DMS 273 (cell line): ENCODE measurements around the gene SRM.
"Not testable (repeated sequence)": the region's sequence is repeated elsewhere in the genome, so short reads cannot be mapped to it uniquely, and the experiment has no call there.

Experiments used
- DNase-seq: peaks from one replicate; lab custom pipeline; 2025; ENCODE audit not compliant: unreplicated experiment; lab: John Stamatoyannopoulos, UW

Gene SRM

DNA sequence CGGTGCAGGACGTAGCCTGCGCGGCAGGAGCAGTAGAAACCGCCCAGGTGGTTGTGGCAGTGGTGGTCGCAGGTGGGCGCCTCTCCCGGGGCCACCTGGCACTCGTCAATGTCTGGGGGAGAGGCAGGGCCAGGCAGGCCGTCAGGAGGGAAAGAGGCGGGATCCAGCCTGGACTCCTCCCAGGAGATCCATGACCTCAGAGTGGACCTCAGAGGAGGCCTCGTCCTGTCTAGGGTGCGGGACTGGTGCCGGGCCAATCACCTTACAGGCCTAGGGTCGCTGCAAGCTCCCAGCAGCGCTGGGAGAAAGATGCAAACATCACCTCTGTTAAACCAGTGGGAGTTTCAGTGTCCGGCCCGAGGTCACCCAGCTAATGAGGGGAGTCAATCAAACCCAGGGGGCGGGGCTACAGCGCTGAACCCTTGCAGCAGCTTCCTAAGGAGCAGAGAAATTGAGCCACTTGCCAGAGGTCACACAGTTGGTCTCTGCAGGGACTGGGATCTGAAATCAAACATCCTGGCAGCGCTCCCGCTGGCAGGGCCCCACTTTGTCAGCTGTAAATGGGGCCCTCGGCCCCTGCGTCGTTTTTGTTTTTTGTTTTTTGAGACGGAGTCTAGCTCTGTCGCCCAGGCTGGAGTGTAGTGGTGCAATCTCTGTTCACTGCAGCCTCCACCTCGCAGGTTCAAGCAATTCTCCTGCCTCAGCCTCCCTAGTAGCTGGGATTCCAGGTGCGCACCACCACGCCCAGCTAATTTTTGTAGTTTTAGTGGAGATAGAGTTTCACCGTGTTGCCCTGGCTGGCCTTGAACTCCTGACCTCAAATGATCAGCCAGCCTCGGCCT is 14.2 kb downstream of the SRM start:
- DNase-seq = no peak

DNA sequence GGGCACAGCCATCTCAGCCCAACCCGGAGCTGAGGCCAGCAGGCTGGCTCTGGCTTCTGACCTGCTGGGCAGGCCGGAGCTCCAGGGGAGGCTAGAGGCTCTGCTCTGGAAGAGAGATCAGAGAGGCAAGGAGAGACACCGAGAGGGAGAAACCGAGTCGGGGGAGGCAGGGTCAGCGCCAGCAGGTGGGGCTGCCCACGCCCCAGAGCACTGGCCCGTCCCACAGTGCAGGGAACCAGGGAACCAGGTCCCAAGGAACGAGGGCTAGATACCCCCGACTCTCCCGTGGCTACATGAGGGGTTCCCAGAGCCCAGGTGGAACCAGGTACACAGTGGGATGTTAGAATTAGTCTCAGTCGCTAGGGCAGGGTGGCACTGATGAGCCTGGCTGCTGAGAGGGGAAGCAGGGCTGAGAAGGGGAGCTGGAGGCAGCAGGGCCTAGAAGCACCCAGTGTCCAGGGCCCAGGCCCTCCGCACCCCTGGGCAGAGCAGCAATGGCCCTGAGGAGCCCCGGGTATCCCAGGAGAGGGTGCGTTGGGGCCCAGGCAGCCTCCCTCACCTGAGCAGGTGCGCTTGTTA is 14.9 kb downstream of the SRM start:
- DNase-seq = no peak

DNA sequence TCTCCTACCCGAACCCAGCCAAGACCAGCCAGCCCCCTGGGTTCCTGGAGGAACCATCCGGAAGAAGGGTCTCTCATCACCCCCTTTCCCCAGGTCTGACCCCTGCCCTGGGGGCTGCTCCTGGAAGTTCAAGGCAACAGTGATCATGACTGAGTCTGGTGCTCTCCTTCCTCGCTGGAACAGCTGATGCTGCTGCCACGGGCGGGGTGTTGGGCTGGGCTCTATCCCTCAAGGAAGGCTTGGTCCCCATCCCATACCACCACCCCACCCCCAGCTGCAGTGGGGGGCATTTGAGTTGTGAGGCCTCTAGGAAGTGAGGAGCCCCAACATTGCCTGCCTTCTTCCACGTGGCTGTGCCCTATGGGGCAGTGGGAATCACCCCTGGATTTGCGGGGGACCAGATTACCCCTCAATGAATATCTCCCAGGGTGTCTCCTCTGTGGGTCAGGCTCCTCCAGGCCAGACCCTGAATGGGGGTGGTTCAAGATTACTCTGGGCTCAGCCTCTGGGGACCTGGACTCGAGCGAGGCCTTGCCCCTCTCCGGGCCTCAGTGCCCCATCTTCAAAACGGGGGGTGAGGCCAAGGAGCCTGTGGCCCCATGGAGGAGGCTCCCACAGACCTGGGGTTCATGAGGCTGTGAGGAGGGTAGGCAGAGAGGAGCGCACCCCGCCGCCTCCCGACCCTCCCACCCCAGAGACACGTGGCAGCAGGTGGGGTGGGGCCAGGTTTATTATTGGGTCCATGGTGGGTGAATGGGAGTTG is 15.6 kb downstream of the SRM start:
- no peak for DNase-seq

DNA sequence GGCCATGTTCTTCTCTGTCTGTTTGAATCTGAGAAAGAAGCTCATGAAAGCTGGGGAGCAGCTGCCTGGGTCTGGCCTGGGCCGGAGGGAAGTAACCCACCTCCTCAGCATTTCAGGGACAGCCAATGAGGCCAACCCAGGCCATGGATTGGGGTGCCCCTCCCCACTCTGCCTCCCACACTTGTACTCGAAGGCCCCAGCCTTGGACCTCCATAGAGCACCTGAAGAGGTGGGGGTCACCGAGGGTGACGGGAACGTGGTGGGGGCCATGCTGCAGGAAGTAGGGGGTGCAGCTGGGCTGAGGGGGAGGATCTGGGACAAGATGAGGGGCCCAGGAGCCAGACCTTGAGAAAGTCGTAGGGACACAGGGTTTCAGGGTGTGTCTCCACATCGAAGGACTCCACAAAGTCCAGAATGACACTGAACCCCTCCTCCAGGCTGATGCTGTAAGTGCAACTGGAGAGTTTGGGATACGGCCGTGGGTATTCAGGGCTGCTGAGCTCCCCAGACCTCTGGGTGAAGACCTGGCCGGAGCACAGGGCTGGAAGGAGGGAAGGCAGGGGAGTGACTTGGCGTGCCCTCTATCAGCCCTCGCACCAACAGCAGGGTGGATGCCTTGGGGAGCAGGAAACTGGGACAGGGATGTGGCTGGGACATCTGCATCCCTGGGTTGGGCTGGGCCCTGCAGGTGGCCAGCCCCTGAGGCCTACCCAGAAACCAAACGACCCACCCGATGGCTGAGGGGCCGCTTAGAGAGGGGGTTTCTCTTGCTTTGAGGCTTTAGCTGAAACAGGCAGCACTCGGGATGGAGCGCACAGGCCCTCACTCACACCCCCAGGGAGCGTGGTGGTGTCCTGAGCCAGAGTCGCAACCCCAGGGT is 16.6 kb downstream of the SRM start:
- DNase-seq = no peak

DNA sequence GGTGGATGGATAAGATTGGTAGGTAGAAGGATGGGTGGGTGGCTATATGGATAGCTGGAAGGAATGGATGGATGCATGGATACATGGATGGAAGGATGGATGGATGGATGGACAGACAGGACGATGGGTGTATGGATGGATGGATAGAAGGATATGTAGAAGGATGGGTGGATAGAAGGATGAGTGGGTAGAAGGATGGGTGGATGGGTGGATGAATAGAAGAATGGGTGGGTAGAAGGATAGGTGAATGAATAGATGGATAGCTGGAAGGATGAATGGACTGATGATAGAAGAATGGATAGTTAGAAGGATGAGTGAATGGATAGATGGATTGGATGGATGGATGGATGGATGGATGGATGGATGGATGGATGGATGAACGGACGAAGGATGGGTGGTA is 17.8 kb downstream of the SRM start:
- DNase-seq = no peak

DNA sequence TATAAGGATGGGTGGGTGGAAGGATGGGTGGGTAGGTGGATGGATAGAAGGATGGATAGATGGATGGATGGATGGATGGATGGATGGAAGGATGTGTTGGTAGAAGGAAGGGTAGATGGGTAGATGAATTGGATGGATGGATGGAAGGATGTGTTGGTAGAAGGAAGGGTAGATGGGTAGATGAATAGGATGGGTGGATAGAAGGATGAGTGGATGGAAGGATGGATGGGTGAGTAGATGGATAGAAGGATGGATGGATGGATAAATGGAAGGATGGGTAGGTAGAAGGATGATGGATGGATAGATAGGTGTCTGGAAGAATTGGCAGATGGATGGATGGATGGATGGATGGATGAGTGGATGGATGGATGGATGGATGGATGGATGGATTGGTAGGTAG is 18.8 kb downstream of the SRM start:
- no peak for DNase-seq

DNA sequence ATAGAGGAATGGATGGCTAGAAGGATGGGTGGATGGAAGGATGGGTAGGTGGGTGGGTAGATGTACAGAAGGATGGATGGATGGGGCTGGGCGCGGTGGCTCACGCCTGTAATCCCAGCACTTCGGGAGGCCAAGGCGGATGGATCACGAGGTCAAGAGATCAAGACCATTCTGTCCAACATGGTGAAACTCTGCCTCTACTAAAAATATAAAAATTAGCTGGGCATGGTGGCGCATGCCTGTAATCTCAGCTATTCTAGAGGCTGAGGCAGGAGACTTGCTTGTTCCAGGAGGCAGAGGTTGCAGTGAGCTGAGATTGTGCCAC is 19.8 kb downstream of the SRM start:
- not testable (repeated sequence) for DNase-seq

DNA sequence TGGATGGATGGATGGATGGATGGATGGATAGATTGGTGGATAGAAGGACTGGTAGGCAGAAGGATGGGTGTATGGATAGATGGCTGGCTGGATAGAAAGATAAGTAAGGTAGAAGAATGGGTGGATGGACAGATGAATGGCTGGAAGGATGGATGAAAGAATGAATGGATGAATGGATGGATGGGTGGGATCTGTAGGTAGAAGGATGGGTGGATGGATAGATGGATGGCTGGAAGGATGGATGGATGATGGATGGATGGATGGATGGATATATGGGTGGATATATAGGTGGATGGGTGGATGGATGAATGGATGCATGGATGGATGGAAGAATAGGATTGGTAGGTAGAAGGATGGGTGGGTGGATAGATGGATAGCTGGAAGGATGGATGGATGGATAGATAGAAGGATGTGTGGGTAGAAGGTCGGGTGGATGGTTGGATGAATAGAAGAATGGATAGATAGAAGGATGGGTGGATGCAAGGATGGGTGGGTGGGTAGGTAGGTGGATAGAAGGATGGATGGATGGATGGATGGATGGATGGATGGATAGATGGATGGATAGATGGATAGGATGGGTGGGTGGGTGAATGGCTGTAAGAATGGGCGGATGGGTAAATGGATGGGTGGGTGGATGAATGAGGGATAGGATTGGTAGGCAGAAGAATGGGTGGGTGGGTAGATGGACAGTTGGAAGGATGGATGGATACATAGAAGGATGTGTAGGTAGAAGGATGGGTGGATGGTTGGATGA is 20.3 kb downstream of the SRM start:
- no peak for DNase-seq

DNA sequence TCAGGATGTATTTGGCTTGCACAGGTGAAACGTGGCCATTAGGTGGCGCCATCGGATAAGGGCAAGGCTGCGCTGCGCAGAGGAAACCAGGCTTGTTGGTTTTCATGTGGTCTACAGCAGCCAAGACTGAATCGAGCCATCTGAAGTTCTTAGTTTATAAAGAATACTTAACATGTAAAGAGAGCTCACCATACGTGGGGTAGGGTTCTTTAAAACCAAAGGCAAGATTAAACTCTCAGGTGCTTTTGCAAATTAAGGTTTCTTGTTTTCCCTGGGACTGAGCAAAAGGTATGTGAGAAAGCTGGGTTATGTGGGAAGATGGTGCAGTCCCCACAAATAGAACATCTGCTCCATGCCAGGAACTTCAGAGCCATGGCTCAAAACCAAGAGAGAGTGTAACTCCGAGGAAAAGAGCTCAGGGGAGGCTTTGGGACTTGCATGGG is 22.1 kb downstream of the SRM start:
- DNase-seq = peak; percentile 94

DNA sequence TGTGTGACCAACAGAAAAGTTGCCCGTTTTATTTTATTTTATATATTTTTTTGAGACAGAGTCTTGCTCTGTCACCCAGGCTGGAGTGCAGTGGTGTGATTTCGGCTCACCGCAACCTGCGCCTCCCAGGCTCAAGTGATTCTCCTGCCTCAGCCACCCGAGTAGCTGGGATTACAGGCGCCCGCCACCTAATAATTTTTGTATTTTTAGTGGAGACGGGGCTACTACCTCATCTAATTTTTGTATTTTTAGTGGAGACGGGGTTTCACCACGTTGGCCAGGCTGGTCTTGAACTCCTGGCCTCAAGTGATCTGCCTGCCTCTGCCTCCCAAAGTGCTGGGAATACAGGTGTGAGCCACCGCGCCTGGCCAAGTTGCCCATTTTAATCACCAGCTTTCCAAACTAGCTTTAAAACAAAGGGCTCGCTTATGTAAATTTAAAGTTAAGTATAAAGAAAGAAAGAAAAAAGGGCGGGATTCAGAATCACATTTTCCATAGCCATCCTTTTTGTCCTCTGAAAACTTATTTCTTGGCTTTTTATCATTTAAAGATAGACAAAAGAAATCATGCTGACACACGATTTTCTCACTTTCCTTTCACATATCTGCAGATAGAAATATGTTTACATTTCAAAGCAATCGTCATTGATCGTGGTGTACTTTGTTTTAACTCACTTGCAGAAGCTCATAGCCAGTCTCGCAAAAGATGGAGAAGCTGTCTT is 22.6 kb downstream of the SRM start:
- not testable (repeated sequence) for DNase-seq

DNA sequence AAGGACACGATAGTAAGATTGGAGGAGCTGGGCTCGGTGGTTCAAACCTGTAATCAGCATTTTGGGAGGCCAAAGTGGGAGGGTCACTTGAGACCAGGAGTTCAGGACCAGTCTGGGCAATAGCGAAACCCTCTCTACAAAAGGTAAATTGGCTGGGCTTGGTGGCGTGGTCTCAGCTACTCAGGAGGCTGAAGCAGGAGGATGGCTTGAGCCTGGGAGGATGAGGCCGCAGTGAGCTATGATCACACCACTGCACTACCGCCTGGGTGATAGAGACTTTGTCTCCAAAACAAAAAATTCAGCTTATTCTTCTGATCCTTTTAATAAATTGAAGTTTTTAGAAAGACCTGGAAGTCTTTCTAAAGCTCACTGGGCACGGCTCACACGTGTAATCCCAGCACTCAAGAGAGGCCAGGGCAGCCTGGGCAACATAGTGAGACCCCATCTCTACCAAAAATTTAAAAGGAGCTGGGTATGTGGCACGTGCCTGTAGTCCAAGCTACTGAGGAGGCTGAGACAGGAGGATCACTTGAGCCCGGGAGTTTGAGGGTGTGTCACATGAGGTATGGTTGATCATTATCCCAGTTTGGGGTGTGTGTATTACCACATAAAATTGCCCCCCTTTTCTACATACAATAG is 28.1 kb downstream of the SRM start:
- DNase-seq = no peak

DNA sequence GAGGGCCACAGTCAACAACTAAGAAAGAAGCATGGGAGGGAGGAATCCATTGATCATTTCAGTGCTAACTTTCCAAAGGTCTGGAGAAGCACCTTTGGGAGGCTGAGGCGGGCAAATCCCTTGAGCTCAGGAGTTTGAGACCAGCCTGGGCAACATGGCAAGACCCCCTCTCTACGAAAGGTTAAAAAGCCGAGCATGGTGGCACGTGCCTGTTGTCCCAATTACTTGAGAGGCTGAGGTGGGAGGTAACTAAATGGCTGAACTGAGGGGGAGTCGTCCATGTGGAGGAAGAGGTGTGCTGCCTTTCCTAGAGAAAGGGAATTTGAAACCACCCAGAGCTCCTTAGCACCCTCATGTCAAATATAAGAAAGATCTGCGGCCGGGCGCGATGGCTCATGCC is 29.0 kb downstream of the SRM start:
- no peak for DNase-seq

DNA sequence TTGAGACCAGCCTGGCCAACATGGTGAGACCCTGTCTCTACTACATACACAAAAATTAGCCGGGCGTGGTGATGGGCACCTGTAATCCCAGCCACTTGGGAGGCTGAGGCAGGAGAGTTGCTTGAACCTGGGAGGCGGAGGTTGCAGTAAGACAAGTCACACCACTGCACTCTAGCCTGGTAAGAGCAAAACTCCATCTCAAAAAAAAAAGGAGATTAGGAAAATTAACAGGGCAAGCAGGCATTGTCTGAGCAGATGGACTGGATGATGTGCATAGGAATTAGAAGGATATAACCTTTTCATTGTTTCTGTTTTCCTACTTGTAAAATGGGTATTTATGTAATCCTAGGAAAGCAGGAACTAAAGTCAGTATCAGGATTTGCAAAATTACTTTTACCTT is 31.8 kb downstream of the SRM start:
- no peak for DNase-seq

DNA sequence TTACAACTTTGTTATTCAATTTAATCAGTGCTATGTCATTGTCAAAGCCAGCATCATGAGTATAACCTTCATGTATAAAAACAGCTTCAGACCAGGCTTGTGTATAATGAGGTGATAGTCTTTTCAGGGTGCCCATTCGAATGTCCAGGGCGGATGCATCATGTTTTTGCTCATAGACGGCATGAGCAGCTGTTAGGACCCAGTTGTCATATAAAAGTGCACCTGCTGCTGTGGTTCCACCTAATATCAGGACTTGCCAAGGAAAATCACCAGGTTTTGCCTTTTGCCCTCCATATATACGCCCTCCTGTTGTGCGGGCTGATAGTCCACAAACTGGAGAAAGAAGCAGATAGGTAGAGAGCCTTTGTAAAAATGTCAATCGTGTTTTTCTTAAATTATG is 32.5 kb downstream of the SRM start:
- DNase-seq = no peak

DNA sequence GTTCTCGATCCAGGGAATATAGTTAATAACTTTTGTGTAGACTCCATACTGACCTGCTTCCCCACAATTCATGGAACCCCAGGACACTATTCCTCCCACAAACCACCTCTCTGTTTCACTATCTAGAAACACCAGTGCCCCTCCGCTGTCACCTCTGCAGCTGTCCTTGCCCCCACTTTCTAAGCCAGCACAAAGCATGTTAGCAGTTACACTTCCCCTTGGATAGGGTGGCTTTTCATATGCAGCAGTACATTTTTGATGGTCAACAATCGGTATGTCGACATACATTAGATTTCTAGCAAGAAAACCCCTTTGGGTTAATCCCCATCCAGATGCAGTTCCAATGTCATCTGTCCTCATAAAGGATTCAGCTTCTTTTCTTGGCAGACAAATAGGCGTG is 32.9 kb downstream of the SRM start:
- DNase-seq = no peak

DNA sequence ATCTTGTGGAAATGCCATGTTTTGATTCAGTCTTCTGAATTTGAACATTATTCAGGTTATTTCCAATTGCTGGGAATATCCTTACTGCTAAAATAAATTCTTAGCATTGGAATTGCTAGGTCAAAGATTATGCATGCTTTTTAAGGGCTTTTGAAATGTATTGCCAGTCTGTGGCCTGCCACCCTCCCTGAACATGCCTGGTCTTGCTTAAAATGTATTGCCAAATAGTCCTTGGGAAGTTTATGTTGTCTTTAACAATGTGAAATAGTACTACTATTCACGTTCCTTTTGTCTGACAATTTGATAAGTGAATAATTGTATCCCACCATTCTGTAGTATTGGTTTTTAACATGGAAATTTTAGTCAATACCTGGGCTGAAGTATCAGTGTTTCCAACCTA is 33.8 kb downstream of the SRM start:
- no peak for DNase-seq

DNA sequence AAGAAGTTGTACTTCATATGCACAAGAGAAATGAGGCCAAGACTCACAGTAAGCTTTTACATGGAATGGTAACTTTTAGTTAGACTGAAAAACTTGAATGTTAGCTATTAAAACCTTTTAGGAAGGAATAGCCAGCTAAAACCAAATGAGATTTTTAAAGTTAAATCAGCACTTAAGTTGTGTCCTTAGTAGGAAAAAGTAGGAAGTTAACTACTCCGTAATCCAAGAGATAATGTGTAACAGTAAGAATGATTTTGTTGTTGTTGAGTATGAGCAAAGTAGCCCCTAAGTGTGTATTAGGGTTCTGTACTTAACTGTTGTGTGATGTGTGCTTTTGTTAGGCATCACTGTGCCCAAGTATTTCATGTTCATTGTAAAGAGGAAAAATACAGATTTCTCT is 34.2 kb downstream of the SRM start:
- no peak for DNase-seq

DNA sequence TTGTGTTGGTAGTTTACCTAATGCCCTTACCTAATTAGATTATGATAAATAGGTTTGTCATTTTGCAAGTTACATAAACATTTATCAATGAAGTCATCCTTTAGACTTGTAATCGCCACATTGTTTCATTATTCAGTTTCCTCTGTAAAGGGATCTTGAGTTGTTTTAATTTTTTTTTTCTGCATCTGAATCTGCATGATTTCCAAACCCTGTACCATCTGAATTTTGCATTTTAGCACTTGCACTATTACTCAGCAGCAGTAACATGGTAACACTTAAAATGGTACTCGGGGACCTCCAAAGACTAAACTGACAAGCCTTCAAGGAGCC is 35.0 kb downstream of the SRM start:
- DNase-seq = no peak

DNA sequence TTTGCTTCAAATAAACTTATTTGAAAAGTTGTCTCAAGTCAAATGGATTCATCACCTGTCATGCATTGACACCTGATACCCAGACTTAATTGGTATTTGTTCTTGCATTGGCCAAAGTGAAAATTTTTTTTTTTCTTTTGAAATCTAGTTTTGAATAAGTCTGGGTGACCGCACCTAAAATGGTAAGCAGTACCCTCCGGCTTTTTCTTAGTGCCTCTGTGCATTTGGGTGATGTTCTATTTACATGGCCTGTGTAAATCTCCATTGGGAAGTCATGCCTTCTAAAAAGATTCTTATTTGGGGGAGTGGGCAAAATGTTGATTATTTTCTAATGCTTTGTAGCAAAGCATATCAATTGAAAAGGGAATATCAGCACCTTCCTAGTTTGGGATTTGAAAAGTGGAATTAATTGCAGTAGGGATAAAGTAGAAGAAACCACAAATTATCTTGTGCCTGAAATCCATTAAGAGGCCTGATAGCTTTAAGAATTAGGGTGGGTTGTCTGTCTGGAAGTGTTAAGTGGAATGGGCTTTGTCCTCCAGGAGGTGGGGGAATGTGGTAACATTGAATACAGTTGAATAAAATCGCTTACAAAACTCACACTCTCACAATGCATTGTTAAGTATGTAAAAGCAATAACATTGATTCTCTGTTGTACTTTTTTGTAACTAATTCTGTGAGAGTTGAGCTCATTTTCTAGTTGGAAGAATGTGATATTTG is 35.5 kb downstream of the SRM start:
- DNase-seq = no peak
